GM12892 (cell line): ENCODE measurements around the gene SLC38A3.

Source experiments
- DNase-seq: peaks from one replicate; pipeline ENCODE4 v3.0.0; 2011; ENCODE audit not compliant: insufficient read length
- FAIRE-seq: peaks from 2 replicates; lab custom pipeline; 2011; peaks lifted over from hg19 to GRCh38; lab: Jason Lieb, UNC
- POLR2A ChIP-seq: IDR thresholded peaks from 2 replicates; pipeline ENCODE4 v1.6.1; 2011; ENCODE audit warnings: low read depth, low read length, control low read depth
- POLR2AphosphoS5 ChIP-seq: IDR thresholded peaks from 2 replicates; pipeline ENCODE4 v1.6.1; 2011; ENCODE audit warnings: low read depth, low read length, control low read depth
- TAF1 ChIP-seq: IDR thresholded peaks from 2 replicates; pipeline ENCODE4 v1.6.1; 2011; ENCODE audit warnings: low read depth, mild to moderate bottlenecking, control low read depth, low read length, borderline replicate concordance

Gene SLC38A3

GRCh38 chr3:50169858-50170257 is 35.2 kb upstream of the SLC38A3 start:
- DNase-seq (no peak), FAIRE-seq (no peak)
- TF ChIP-seq POLR2A (no peak), POLR2AphosphoS5 (no peak), TAF1 (no peak)

- DNase-seq (no peak), FAIRE-seq (no peak)
- TF ChIP-seq POLR2A (no peak), TAF1 (no peak), POLR2AphosphoS5 (no peak)
Observed at GRCh38 chr3:50170689-50171088, 34.4 kb upstream of the SLC38A3 start.

- no peak for FAIRE-seq
- DNase-seq: no peak
- TF ChIP-seq POLR2A: no peak
- no peak for TF ChIP-seq POLR2AphosphoS5
- TF ChIP-seq TAF1: no peak
Observed at GRCh38 chr3:50171540-50172301, 33.4 kb upstream of the SLC38A3 start.

GRCh38 chr3:50172626-50173220 is 32.3 kb upstream of the SLC38A3 start:
- TF ChIP-seq POLR2A (no peak), TAF1 (no peak), POLR2AphosphoS5 (no peak)
- FAIRE-seq (no peak), DNase-seq (no peak)

GRCh38 chr3:50173685-50174516 is 31.2 kb upstream of the SLC38A3 start:
- TF ChIP-seq TAF1 (no peak), POLR2A (no peak), POLR2AphosphoS5 (no peak)
- FAIRE-seq: peak; percentile 14
- DNase-seq: no peak

GRCh38 chr3:50174517-50174895 is 30.6 kb upstream of the SLC38A3 start:
- DNase-seq (no peak), FAIRE-seq (no peak)
- TF ChIP-seq POLR2A (no peak), TAF1 (no peak), POLR2AphosphoS5 (no peak)

GRCh38 chr3:50174947-50175524 is 30.0 kb upstream of the SLC38A3 start:
- TF ChIP-seq POLR2AphosphoS5 (no peak), TAF1 (no peak), POLR2A (no peak)
- no peak for FAIRE-seq
- DNase-seq: no peak

- no peak for FAIRE-seq
Observed at GRCh38 chr3:50177346-50177745, 27.7 kb upstream of the SLC38A3 start.

GRCh38 chr3:50179710-50180109 is 25.4 kb upstream of the SLC38A3 start:
- FAIRE-seq (no peak), DNase-seq (no peak)
- TF ChIP-seq POLR2A (no peak), TAF1 (no peak), POLR2AphosphoS5 (no peak)

More at GRCh38 chr3:50177346-50177745, 27.7 kb upstream of the SLC38A3 start:
- no peak for TF ChIP-seq POLR2AphosphoS5
- no peak for TF ChIP-seq TAF1
- TF ChIP-seq POLR2A: no peak
- DNase-seq: no peak

- DNase-seq (no peak), FAIRE-seq (no peak)
- TF ChIP-seq TAF1 (no peak), POLR2A (no peak), POLR2AphosphoS5 (no peak)
Observed at GRCh38 chr3:50181985-50182384, 23.1 kb upstream of the SLC38A3 start.

- TF ChIP-seq POLR2A: no peak
- no peak for FAIRE-seq
- DNase-seq: no peak
Observed at GRCh38 chr3:50182533-50183099, 22.5 kb upstream of the SLC38A3 start.

GRCh38 chr3:50183755-50184154 is 21.3 kb upstream of the SLC38A3 start:
- no peak for DNase-seq
- no peak for TF ChIP-seq TAF1
- TF ChIP-seq POLR2AphosphoS5: no peak
- no peak for TF ChIP-seq POLR2A
- FAIRE-seq: no peak
